MCF 10A (cell line): Measurements from ENCODE around the gene CHD1. TPM values are rescaled to one million over a fixed set of nuclear protein-coding genes. Genes with fewer than 3 reads are reported as not detected.

Experiments
- BruUV-seq: library from RNA; stranded (reverse); fragments of 400-500 nt; replicated peaks from 2 replicates; lab custom pipeline; 2021; lab: Mats Ljungman, UMichigan
- CTCF ChIA-PET: fragments of 300-600 bp; sonication (Branson Sonifier 250); formaldehyde crosslinking; extraction: SDS; loops from one replicate; lab custom pipeline; 2021; ENCODE audit warnings: antibody characterized with exemption, inconsistent platforms; lab: Yijun Ruan, JAX
- POLR2A ChIA-PET: fragments of 300-600, 350-650 bp; sonication (Branson Sonifier 250); formaldehyde crosslinking; extraction: SDS; loops from one replicate; lab custom pipeline; 2020; ENCODE audit warnings: antibody characterized with exemption, inconsistent platforms; lab: Yijun Ruan, JAX
- DNase-seq: peaks from one replicate; pipeline ENCODE4 v3.0.0-alpha.2; 2018; ENCODE audit not compliant: unreplicated experiment
- H3K27ac Mint-ChIP-seq: one replicate; pipeline ENCODE4 v1.8.0; 2022; ENCODE audit warnings: mild to moderate bottlenecking, low read depth, mixed read lengths; ENCODE audit not compliant: unreplicated experiment
- H3K27me3 Mint-ChIP-seq: one replicate; pipeline ENCODE4 v1.8.0; 2022; ENCODE audit warnings: mixed read lengths; ENCODE audit not compliant: insufficient read depth, unreplicated experiment
- H3K36me3 Mint-ChIP-seq: one replicate; pipeline ENCODE4 v1.8.0; 2022; ENCODE audit warnings: mild to moderate bottlenecking, moderate library complexity, mixed read lengths; ENCODE audit not compliant: insufficient read depth, unreplicated experiment
- H3K4me1 Mint-ChIP-seq: one replicate; pipeline ENCODE4 v1.8.0; 2022; ENCODE audit warnings: mixed read lengths; ENCODE audit not compliant: insufficient read depth, unreplicated experiment
- H3K4me3 Mint-ChIP-seq: one replicate; pipeline ENCODE4 v1.8.0; 2022; ENCODE audit warnings: mild to moderate bottlenecking, moderate library complexity, mixed read lengths; ENCODE audit not compliant: unreplicated experiment
- H3K9me3 Mint-ChIP-seq: one replicate; pipeline ENCODE4 v1.8.0; 2022; ENCODE audit warnings: mixed read lengths; ENCODE audit not compliant: unreplicated experiment
- intact Hi-C: fragments of 100-400 bp; cut with micrococcal nuclease; formaldehyde crosslinking; loops from 2 replicates; pipeline ENCODE4 v1.14.1; 2022
- total RNA-seq: library from RNA; stranded (reverse); gene quantifications from 2 replicates; pipeline ENCODE4 v1.2.3, GENCODE V29; 2022
- TF ChIP-seq, protein P1 (sequence below): fragments of 200-600 bp; IDR thresholded peaks from one replicate; pipeline ENCODE4 v1.8.0; 2022; ENCODE audit warnings: antibody characterized with exemption, mild to moderate bottlenecking; ENCODE audit not compliant: unreplicated experiment

CHD1 gene
- total RNA-seq, 1 experiment from 2014 or later = 54.7 TPM

DNA sequence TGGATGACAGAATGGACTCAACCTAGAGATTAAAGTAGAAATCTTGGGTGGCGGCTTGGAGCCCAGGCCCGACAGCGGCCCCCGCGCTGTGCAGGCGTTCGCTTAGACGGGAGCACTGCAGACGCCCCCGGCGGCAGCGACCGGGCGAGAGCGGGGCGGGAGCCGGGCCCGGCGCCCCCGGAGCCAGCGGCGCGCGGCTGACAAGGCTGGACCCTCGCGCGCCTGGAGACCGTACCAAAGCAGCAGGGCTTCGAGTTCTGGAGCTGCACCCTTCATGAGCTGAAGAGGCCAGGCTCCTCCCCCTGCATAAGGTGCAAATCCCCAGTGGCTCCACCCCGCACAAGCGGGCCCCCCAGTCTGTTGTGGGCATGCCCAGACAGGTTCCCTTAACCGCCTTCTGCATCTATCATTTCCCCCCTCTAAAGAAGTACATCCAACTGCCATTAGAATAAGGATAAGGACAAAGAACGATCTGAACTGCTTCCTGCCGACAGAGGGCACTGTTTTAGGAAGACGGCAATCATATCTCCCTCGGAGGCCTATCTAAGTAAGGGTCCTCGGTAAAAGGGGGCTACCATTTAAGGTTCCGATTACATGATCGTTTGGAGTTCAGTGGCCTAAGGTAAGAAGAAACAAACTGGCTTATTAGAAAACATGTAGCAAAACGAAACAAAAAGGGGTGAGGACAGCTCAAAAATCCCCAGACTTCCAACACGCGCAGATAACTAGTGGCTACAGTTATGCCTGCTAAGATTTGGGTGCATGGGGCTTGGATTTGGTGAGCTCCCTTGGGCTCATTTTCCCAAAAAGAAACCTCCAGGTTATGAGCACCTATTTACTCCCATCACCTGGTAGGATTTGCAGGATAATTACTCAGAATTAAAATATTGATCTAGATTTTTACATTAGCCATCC, 89.1 kb downstream of the CHD1 start:
- no peak for DNase-seq
- BruUV-seq = no TSS peak
- ChIA-PET POLR2A (interaction anchor here (0.7 kb wide), 1 partner anchor 694 kb away, joined by 3 read pairs; no protein-coding TSS in a partner anchor), CTCF (interaction anchor here (0.9 to 1.4 kb wide), 2 partner anchors 11 to 63 kb away, joined by 3 to 4 read pairs; no protein-coding TSS in a partner anchor)
- intact Hi-C loops = no loop called here
- H3K27ac Mint-ChIP-seq = no peak overlapping the region
- H3K27me3 Mint-ChIP-seq = no peaks in the 10 kb centered on the region
- H3K4me3 Mint-ChIP-seq = no peak overlapping the region
- no peaks in the 10 kb centered on the region for H3K4me1 Mint-ChIP-seq
- no peaks in the 10 kb centered on the region for H3K36me3 Mint-ChIP-seq
- H3K9me3 Mint-ChIP-seq = no peaks in the 10 kb centered on the region
- TF ChIP-seq, protein P1, sequence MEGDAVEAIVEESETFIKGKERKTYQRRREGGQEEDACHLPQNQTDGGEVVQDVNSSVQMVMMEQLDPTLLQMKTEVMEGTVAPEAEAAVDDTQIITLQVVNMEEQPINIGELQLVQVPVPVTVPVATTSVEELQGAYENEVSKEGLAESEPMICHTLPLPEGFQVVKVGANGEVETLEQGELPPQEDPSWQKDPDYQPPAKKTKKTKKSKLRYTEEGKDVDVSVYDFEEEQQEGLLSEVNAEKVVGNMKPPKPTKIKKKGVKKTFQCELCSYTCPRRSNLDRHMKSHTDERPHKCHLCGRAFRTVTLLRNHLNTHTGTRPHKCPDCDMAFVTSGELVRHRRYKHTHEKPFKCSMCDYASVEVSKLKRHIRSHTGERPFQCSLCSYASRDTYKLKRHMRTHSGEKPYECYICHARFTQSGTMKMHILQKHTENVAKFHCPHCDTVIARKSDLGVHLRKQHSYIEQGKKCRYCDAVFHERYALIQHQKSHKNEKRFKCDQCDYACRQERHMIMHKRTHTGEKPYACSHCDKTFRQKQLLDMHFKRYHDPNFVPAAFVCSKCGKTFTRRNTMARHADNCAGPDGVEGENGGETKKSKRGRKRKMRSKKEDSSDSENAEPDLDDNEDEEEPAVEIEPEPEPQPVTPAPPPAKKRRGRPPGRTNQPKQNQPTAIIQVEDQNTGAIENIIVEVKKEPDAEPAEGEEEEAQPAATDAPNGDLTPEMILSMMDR = no peak

DNA sequence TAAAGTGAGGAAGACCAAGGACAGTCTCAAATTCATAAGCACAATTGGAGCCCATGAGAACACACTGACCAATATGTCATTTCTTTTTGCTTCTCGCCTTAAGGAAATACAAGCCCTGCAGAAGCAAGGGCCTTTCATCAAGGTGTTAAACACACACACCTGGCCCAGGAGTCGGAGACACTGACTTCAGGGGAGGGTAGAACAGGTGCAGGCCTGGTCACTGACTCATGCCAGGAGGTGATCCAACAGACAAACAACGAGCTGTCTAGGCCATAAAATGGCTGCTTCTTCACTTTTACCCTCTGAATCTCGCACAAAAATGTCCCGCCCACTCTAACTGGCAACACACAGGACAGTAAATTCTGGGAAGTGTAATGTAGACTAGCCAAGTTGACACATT, 92.6 kb downstream of the CHD1 start:
- DNase-seq = peak; percentile 12
- H3K27me3 Mint-ChIP-seq = no peaks in the 10 kb centered on the region
- no TSS peak for BruUV-seq
- no peaks in the 10 kb centered on the region for H3K36me3 Mint-ChIP-seq
- intact Hi-C loops = no loop called here
- H3K27ac Mint-ChIP-seq = no peak overlapping the region
- no peaks in the 10 kb centered on the region for H3K4me1 Mint-ChIP-seq
- H3K4me3 Mint-ChIP-seq = no peak overlapping the region
- POLR2A ChIA-PET = no interaction called here
- TF ChIP-seq, protein P1 = no peak
- H3K9me3 Mint-ChIP-seq = no peaks in the 10 kb centered on the region
- CTCF ChIA-PET = no interaction called here

DNA sequence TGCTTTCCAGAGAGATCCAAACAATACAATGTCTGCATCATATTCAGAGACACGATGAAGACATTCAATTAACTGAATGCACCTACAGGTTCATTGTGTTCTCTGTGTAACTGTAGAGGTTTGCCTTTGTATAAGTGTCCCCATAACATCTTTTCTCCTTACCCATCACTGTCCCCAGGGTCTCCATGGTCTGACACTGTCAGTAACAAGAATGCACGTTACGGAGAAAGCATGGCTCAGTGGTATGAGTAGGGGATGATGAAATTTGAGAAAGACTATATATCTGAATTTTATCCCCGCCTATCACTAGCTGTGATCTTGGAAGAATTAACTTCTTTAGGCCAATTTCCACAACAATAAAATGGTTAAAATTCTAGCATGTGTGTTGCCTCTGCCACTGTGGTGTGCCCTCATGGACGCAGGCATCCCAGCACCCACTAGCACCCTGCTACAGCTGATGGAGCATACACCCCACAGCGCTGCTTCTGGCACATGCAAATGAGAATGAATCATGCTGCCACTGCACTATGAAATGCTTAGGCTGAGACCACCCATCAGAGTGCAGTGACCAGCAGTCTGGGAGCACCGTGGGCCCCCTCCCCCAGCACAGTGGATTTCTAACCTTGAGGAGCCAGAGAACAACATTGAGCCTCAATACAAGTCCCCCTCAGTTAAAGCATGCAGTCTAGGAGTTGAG, 101.1 kb downstream of the CHD1 start:
- Mint-ChIP-seq H3K36me3 (no peaks in the 10 kb centered on the region), H3K27me3 (no peaks in the 10 kb centered on the region), H3K9me3 (no peaks in the 10 kb centered on the region), H3K4me1 (no peaks in the 10 kb centered on the region), H3K4me3 (no peak overlapping the region), H3K27ac (no peak overlapping the region)
- TF ChIP-seq, protein P1 = no peak
- CTCF ChIA-PET = interaction anchor here (0.5 to 1.5 kb wide), 8 partner anchors 13 to 1645 kb away, joined by 3 to 4 read pairs (median 3); partner anchors contain the start of gene RIOK2
- intact Hi-C loops = loop anchor here (1.0 to 10.0 kb wide), 4 partner anchors 53 to 1958 kb away; partner anchors contain the start of gene RIOK2
- DNase-seq = no peak
- BruUV-seq = no TSS peak
- POLR2A ChIA-PET = interaction anchor here (1.0 to 1.2 kb wide), 2 partner anchors 17 to 102 kb away, joined by 3 to 5 read pairs; no protein-coding TSS in a partner anchor
